GM12878 (cell line): ENCODE measurements around the gene RBBP5. TPM values are rescaled to one million over a fixed set of nuclear protein-coding genes. Genes with fewer than 3 reads are reported as not detected.

ENCODE experiments used
- ATAC-seq: fragments of 200-7000 bp; cut with Tn5 transposase; 3 replicates; pipeline ENCODE4 v1.9.1; 2020; ENCODE audit warnings: mild to moderate bottlenecking, moderate library complexity
- BruUV-seq: library from RNA; stranded (reverse); fragments of 400-500 nt; replicated peaks from 2 replicates; lab custom pipeline; 2021; lab: Mats Ljungman, UMichigan
- CTCF ChIA-PET: fragments of 300-600 bp; sonication (Branson Sonifier 250); formaldehyde crosslinking; extraction: SDS; loops from one replicate; lab custom pipeline; 2021; ENCODE audit warnings: inconsistent platforms; lab: Yijun Ruan, JAX
- POLR2A ChIA-PET: fragments of 350-600 bp; formaldehyde crosslinking; extraction: SDS; loops from one replicate; lab custom pipeline; 2021; ENCODE audit warnings: inconsistent platforms; lab: Charles Lee
- RAD21 ChIA-PET: fragments of 300-600 bp; sonication (Branson Sonifier 250); formaldehyde crosslinking; loops from one replicate; lab custom pipeline; 2023; ENCODE audit warnings: antibody characterized with exemption; ENCODE audit not compliant: unreplicated experiment; lab: Charles Lee
- SMC1A ChIA-PET: fragments of 300-600 bp; sonication (Branson Sonifier 250); formaldehyde crosslinking; loops from one replicate; lab custom pipeline; 2023; ENCODE audit not compliant: unreplicated experiment, uncharacterized antibody; lab: Charles Lee
- DNase-seq: peaks from one replicate; pipeline ENCODE4 v3.0.0-alpha.2; 2011; ENCODE audit warnings: low read depth, low spot score
- FAIRE-seq: peaks from 3 replicates; lab custom pipeline; 2011; peaks lifted over from hg19 to GRCh38; lab: Jason Lieb, UNC
- H2AFZ ChIP-seq: 2 replicates; pipeline ENCODE4 v1.6.0; 2011; ENCODE audit warnings: low read depth, low read length, control low read depth; ENCODE audit not compliant: control insufficient read depth
- H3K27ac ChIP-seq: 2 replicates; pipeline ENCODE4 v1.5.1; 2011; ENCODE audit warnings: control low read depth; ENCODE audit not compliant: control insufficient read depth, insufficient read depth
- H3K27me3 ChIP-seq, 2 experiments: replicated peaks in 1 of 2; 2 replicates each; pipeline versions ENCODE4 v1.6.0 to v1.6.1; 2011; ENCODE audit warnings: low read length in 1 of 2; ENCODE audit not compliant: control insufficient read depth in 2 of 2, insufficient read depth in 2 of 2
- H3K36me3 ChIP-seq, 2 experiments: 2 replicates each; pipeline ENCODE4 v1.5.1; 2011; ENCODE audit warnings: low read length in 1 of 2; ENCODE audit not compliant: control insufficient read depth in 2 of 2, insufficient read depth in 2 of 2
- H3K4me1 ChIP-seq: 2 replicates; pipeline ENCODE4 v1.6.1; 2011; ENCODE audit warnings: mild to moderate bottlenecking, low read length, moderate library complexity, mixed read lengths; ENCODE audit not compliant: control insufficient read depth, insufficient read depth
- H3K4me2 ChIP-seq: 2 replicates; pipeline ENCODE4 v1.6.0; 2011; ENCODE audit warnings: control low read depth; ENCODE audit not compliant: control insufficient read depth, insufficient read depth
- H3K4me3 ChIP-seq: fragments of 200-600 bp; sonication (generic); 2 replicates; pipeline ENCODE4 v1.5.1; 2016
- H3K79me2 ChIP-seq: 2 replicates; pipeline ENCODE4 v1.6.0; 2011; ENCODE audit warnings: low read length; ENCODE audit not compliant: control insufficient read depth, insufficient read depth
- H3K9ac ChIP-seq: 2 replicates; pipeline ENCODE4 v1.8.0; 2011; ENCODE audit warnings: low read length, control low read depth, mixed read lengths; ENCODE audit not compliant: control insufficient read depth, insufficient read depth
- H3K9me3 ChIP-seq: replicated peaks from 3 replicates; pipeline ENCODE4 v1.5.1; 2011; ENCODE audit warnings: mild to moderate bottlenecking, low read length; ENCODE audit not compliant: control insufficient read depth, insufficient read depth
- H4K20me1 ChIP-seq: 2 replicates; pipeline ENCODE4 v1.6.0; 2011; ENCODE audit not compliant: control insufficient read depth, insufficient read depth
- CHD2 ChIP-seq: IDR thresholded peaks from 2 replicates; pipeline ENCODE4 v1.6.1; 2011; ENCODE audit warnings: low read depth, low read length, improper control_type of control experiment, borderline replicate concordance
- HDAC2 ChIP-seq: fragments of 200-600 bp; sonication (generic); IDR thresholded peaks from 2 replicates; pipeline ENCODE4 v1.6.1; 2017
- JUNB ChIP-seq: IDR thresholded peaks from 2 replicates; pipeline ENCODE4 v1.6.1; 2016; ENCODE audit warnings: antibody characterized with exemption, mild to moderate bottlenecking
- MTA2 ChIP-seq: fragments of 450-650 bp; IDR thresholded peaks from 2 replicates; pipeline ENCODE4 v1.6.1; 2016; ENCODE audit warnings: low read depth, mild to moderate bottlenecking, moderate library complexity
- NFYA ChIP-seq: IDR thresholded peaks from 2 replicates; pipeline ENCODE4 v1.6.1; 2011; ENCODE audit warnings: low read depth, mild to moderate bottlenecking, low read length, improper control_type of control experiment, borderline replicate concordance
- NR2C1 ChIP-seq: fragments of 450-650 bp; IDR thresholded peaks from 2 replicates; pipeline ENCODE4 v1.6.1; 2017; ENCODE audit warnings: antibody characterized with exemption, mild to moderate bottlenecking, moderate library complexity
- ZNF592 ChIP-seq: fragments of 450-650 bp; IDR thresholded peaks from 2 replicates; pipeline ENCODE4 v1.6.1; 2017; ENCODE audit warnings: mild to moderate bottlenecking, moderate library complexity
- WGBS: methylation state at CpG from one replicate; pipeline ENCODE4 v1.1.6; 2016; ENCODE audit warnings: low lambda C conversion rate; ENCODE audit not compliant: insufficient replicate concordance, insufficient coverage; ENCODE audit errors: missing lambda C conversion rate; 5-methylcytosine and 5-hydroxymethylcytosine counted together
- in situ Hi-C: fragments of 300-500 bp; cut with MboI; formaldehyde crosslinking; loops from 9 replicates; pipeline ENCODE4 v1.14.3; 2018; ENCODE audit warnings: mixed read lengths
- intact Hi-C: fragments of 100-400 bp; cut with micrococcal nuclease; formaldehyde crosslinking; loops from one replicate; pipeline ENCODE4 v1.14.2; 2022; ENCODE audit not compliant: unreplicated experiment
- polyA plus RNA-seq, 11 experiments: library from polyadenylated mRNA; depleted of rRNA in 4 of 11; unstranded in 6 of 11; stranded (reverse) in 5 of 11; fragments of >200 nt; fragmentation: Nextera tagmentation in 4 of 11; fragmentation: Illumina TruSeq in 1 of 11; extraction: Ambion mirVana in 4 of 11; extraction: Trizol in 1 of 11; gene quantifications; 1 replicate in 1 of 11; 2 replicates in 10 of 11; pipeline versions ENCODE4 v1.2.1 to v1.2.3, GENCODE V29; 2011 to 2016; ENCODE audit warnings: inconsistent platforms in 2 of 11, missing spikeins in 2 of 11, low read depth in 1 of 11
- total RNA-seq, 4 experiments: library from RNA; depleted of rRNA in 3 of 4; stranded (reverse); fragments of >200 nt in 3 of 4; fragmentation: Illumina TruSeq in 1 of 4; extraction: Trizol in 1 of 4; gene quantifications; 2 replicates each; pipeline versions ENCODE4 v1.2.1 to v1.2.3, GENCODE V29; 2013 to 2021
- TF ChIP-seq, protein P1 (sequence below): fragments of 150-350 bp; IDR thresholded peaks from 2 replicates; pipeline ENCODE4 v1.6.1; 2016; ENCODE audit warnings: low read depth, low read length
- TF ChIP-seq, protein P2 (sequence below): IDR thresholded peaks from 2 replicates; pipeline ENCODE4 v1.6.1; 2011; ENCODE audit warnings: borderline replicate concordance, low read depth, mild to moderate bottlenecking, moderate library complexity, low read length; ENCODE audit not compliant: insufficient read depth, poor library complexity, severe bottlenecking

RBBP5 gene
- total and polyA plus RNA-seq, 10 of the 15 experiments (the other 5 are each of a cell fraction or from before 2014, with no cell fraction given), result 10.0 to 20.6 (median 14.8) TPM

GRCh38 chr1:205059660-205060059, 62.1 kb downstream of the RBBP5 start:
- no peak for ATAC-seq
- intact Hi-C loops, result loop anchor here (2.0 kb wide), 1 partner anchor 197 kb away; no protein-coding TSS in a partner anchor

More at GRCh38 chr1:205059660-205060059, 62.1 kb downstream of the RBBP5 start:
- Histone ChIP-seq H3K27me3 (no peaks in the 10 kb centered on the region; a peak in 2 of 4 replicates), H3K79me2 (no peaks in the 10 kb centered on the region)
- no peak for DNase-seq
- TF ChIP-seq NFYA (no peak), MTA2 (no peak), ZNF592 (no peak), HDAC2 (no peak), NR2C1 (no peak), CHD2 (no peak), JUNB (no peak)
- TF ChIP-seq, protein P1, sequence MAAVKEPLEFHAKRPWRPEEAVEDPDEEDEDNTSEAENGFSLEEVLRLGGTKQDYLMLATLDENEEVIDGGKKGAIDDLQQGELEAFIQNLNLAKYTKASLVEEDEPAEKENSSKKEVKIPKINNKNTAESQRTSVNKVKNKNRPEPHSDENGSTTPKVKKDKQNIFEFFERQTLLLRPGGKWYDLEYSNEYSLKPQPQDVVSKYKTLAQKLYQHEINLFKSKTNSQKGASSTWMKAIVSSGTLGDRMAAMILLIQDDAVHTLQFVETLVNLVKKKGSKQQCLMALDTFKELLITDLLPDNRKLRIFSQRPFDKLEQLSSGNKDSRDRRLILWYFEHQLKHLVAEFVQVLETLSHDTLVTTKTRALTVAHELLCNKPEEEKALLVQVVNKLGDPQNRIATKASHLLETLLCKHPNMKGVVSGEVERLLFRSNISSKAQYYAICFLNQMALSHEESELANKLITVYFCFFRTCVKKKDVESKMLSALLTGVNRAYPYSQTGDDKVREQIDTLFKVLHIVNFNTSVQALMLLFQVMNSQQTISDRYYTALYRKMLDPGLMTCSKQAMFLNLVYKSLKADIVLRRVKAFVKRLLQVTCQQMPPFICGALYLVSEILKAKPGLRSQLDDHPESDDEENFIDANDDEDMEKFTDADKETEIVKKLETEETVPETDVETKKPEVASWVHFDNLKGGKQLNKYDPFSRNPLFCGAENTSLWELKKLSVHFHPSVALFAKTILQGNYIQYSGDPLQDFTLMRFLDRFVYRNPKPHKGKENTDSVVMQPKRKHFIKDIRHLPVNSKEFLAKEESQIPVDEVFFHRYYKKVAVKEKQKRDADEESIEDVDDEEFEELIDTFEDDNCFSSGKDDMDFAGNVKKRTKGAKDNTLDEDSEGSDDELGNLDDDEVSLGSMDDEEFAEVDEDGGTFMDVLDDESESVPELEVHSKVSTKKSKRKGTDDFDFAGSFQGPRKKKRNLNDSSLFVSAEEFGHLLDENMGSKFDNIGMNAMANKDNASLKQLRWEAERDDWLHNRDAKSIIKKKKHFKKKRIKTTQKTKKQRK, result no peak
- TF ChIP-seq, protein P2, sequence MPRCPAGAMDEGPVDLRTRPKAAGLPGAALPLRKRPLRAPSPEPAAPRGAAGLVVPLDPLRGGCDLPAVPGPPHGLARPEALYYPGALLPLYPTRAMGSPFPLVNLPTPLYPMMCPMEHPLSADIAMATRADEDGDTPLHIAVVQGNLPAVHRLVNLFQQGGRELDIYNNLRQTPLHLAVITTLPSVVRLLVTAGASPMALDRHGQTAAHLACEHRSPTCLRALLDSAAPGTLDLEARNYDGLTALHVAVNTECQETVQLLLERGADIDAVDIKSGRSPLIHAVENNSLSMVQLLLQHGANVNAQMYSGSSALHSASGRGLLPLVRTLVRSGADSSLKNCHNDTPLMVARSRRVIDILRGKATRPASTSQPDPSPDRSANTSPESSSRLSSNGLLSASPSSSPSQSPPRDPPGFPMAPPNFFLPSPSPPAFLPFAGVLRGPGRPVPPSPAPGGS, result no peak
- TF ChIP-seq, all 136 proteins: peak for 0
- no TSS peak for BruUV-seq
- Histone ChIP-seq H3K9me3 (no peaks in the 10 kb centered on the region), H3K4me3 (no peak overlapping the region), H3K9ac (no peak overlapping the region), H3K36me3 (no peaks in the 10 kb centered on the region), H4K20me1 (no peaks in the 10 kb centered on the region), H3K27ac (no peak overlapping the region), H3K4me1 (no peaks in the 10 kb centered on the region), H3K4me2 (no peak overlapping the region), H2AFZ (no peak overlapping the region)
- ChIA-PET CTCF (interaction anchor here (6.8 kb wide), 1 partner anchor 69 kb away, joined by 151 read pairs; no protein-coding TSS in a partner anchor), SMC1A (interaction anchor here (1.3 to 1.7 kb wide), 2 partner anchors 70 to 83 kb away, joined by 4 read pairs; no protein-coding TSS in a partner anchor), RAD21 (no interaction called here), POLR2A (no interaction called here)
- WGBS, result 32% methylated on average over 6 of the region's 6 CpGs
- FAIRE-seq, result no peak
- in situ Hi-C loops, result loop anchor here (5.0 kb wide), 1 partner anchor 82 kb away; no protein-coding TSS in a partner anchor
